ENCODE measurements around the gene ANKS1A. TPM values are rescaled to one million over a fixed set of nuclear protein-coding genes. Genes with fewer than 3 reads are reported as not detected.

Gene ANKS1A
- total RNA-seq, 1 donor from 2014 or later, result 11.5 TPM

- peaks cover 0 to 9% (median 3%) of the 10 kb centered on the region in 3 donors for H3K4me1 ChIP-seq (ENCODE audit: control insufficient read depth in 3 of 3, insufficient read depth in 3 of 3, low read length in 3 of 3)
- no peaks in the 10 kb centered on the region for H3K9me3 ChIP-seq (ENCODE audit: control insufficient read depth in 3 of 3, low read length in 3 of 3)
- H3K27ac ChIP-seq (ENCODE audit: low read depth, low read length), result no peak overlapping the region
- H3K4me3 ChIP-seq (ENCODE audit: low read length in 3 of 3), result no peak overlapping the region
- peaks cover 0 to 8% (median 5%) of the 10 kb centered on the region in 3 donors for H3K36me3 ChIP-seq (ENCODE audit: control insufficient read depth in 3 of 3, insufficient read depth in 3 of 3, low read length in 3 of 3)
- no peak overlapping the region for H3K9ac ChIP-seq (ENCODE audit: low read depth in 1 of 3, low read length in 3 of 3)
- no peaks in the 10 kb centered on the region for H3K27me3 ChIP-seq (ENCODE audit: control insufficient read depth in 3 of 3, insufficient read depth in 3 of 3, low read length in 3 of 3)
Observed at GRCh38 chr6:34967461-34967860, 78.4 kb downstream of the ANKS1A start.

DNA sequence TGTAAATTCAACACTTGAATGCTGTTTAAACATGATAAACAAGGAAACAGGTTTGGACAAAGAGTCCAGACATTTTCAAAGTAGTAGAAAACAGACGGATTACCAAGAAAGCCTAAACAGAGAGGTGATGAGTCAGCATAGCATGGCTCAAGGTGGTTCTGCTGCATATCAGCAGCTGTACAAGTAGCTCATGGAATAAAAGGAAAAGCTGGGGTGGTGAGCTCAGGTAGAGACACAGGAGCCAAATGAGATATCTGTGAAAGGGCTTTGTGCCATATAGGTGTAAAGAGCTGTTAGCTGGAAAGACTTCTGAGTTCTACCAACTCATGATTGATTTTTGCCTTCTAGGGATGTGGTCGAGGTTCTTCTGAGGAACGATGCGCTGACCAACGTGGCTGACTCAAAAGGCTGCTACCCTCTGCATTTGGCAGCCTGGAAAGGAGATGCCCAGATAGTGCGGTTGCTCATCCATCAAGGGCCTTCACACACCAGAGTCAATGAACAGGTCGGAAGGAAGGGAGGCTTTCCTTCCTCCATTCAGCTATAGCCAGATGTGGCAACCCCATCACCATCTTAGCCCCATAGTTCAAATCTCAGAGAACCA is 80.7 kb downstream of the ANKS1A start:
- H3K9ac ChIP-seq (ENCODE audit: low read depth in 1 of 3, low read length in 3 of 3), result no peak overlapping the region
- peaks cover 0 to 2% (median 2%) of the 10 kb centered on the region in 3 donors for H3K4me1 ChIP-seq (ENCODE audit: control insufficient read depth in 3 of 3, insufficient read depth in 3 of 3, low read length in 3 of 3)
- H3K9me3 ChIP-seq (ENCODE audit: control insufficient read depth in 3 of 3, low read length in 3 of 3), result no peaks in the 10 kb centered on the region
- H3K27ac ChIP-seq (ENCODE audit: low read depth, low read length), result no peak overlapping the region
- H3K27me3 ChIP-seq (ENCODE audit: control insufficient read depth in 3 of 3, insufficient read depth in 3 of 3, low read length in 3 of 3), result no peaks in the 10 kb centered on the region
- no peak overlapping the region for H3K4me3 ChIP-seq (ENCODE audit: low read length in 3 of 3)
- peaks cover 0 to 8% (median 8%) of the 10 kb centered on the region in 3 donors for H3K36me3 ChIP-seq (ENCODE audit: control insufficient read depth in 3 of 3, insufficient read depth in 3 of 3, low read length in 3 of 3)

- no peaks in the 10 kb centered on the region for H3K9me3 ChIP-seq (ENCODE audit: control insufficient read depth in 3 of 3, low read length in 3 of 3)
- no peaks in the 10 kb centered on the region for H3K27me3 ChIP-seq (ENCODE audit: control insufficient read depth in 3 of 3, insufficient read depth in 3 of 3, low read length in 3 of 3)
- no peak overlapping the region for H3K9ac ChIP-seq (ENCODE audit: low read depth in 1 of 3, low read length in 3 of 3)
- H3K4me3 ChIP-seq (ENCODE audit: low read length in 3 of 3), result no peak overlapping the region
- no peaks in the 10 kb centered on the region for H3K4me1 ChIP-seq (ENCODE audit: control insufficient read depth in 3 of 3, insufficient read depth in 3 of 3, low read length in 3 of 3)
- no peak overlapping the region for H3K27ac ChIP-seq (ENCODE audit: low read depth, low read length)
- H3K36me3 ChIP-seq (ENCODE audit: control insufficient read depth in 3 of 3, insufficient read depth in 3 of 3, low read length in 3 of 3), result peaks cover 0 to 8% (median 8%) of the 10 kb centered on the region in 3 donors
Observed at GRCh38 chr6:34970488-34970887, 81.4 kb downstream of the ANKS1A start.

DNA sequence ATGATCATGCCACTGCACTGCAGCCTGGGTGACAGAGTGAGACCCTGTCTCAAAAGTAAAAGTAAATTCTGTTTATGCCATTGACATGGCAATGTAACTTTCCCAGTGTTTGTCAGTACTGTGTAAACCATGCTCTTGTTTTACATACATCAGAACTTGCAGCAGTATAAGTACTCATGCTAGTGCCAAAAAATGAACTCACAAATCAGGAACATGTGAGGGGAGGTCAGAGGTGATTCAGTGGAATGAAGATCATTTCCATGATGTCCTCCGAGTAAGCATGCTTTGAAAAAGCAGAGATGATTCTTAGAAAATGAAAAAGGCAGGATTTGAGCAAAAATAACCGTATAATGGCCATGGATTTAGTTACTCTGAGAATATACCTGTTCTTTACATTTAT is 81.9 kb downstream of the ANKS1A start:
- no peak overlapping the region for H3K27ac ChIP-seq (ENCODE audit: low read depth, low read length)
- no peaks in the 10 kb centered on the region for H3K9me3 ChIP-seq (ENCODE audit: control insufficient read depth in 3 of 3, low read length in 3 of 3)
- H3K4me3 ChIP-seq (ENCODE audit: low read length in 3 of 3), result no peak overlapping the region
- no peaks in the 10 kb centered on the region for H3K27me3 ChIP-seq (ENCODE audit: control insufficient read depth in 3 of 3, insufficient read depth in 3 of 3, low read length in 3 of 3)
- no peak overlapping the region for H3K9ac ChIP-seq (ENCODE audit: low read depth in 1 of 3, low read length in 3 of 3)
- H3K4me1 ChIP-seq (ENCODE audit: control insufficient read depth in 3 of 3, insufficient read depth in 3 of 3, low read length in 3 of 3), result no peaks in the 10 kb centered on the region
- H3K36me3 ChIP-seq (ENCODE audit: control insufficient read depth in 3 of 3, insufficient read depth in 3 of 3, low read length in 3 of 3), result peaks cover 0 to 8% (median 8%) of the 10 kb centered on the region in 3 donors

DNA sequence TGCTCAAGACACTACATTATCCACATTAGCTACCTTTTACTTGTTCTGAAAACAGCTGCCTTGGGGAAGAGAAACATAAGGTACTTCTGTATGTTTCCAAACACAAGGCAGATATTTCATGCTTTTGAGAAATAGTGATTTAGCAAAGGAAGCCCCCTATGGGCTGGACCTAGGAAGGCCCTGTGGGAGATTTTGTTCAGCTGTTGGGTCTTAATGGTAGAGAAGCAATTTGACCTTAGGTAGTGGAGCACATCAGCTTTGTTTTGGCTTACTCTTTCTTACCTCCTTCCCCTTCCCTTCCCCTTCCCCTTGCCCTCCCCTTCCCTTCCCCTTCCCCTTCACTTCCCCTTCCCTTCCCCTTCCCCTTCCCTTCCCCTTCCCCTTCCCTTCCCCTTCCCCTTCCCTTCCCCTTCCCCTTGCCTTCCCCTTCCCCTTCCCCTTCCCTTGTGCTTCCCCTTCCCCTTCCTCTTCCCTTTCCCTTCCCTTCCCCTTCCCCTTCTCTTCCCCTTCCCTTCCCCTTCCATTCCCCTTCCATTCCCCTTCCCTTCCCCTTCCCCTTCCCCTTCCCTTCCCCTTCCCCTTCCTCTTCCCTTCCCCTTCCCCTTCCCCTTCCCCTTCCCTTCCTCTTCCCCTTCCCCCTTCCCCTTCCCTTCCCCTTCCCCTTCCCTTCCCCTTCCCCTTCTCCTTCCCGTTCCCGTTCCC is 84.6 kb downstream of the ANKS1A start:
- Histone ChIP-seq H3K9ac (ENCODE audit: low read depth in 1 of 3, low read length in 3 of 3) (no peak overlapping the region), H3K4me1 (ENCODE audit: control insufficient read depth in 3 of 3, insufficient read depth in 3 of 3, low read length in 3 of 3) (no peaks in the 10 kb centered on the region), H3K27ac (ENCODE audit: low read depth, low read length) (no peak overlapping the region), H3K36me3 (ENCODE audit: control insufficient read depth in 3 of 3, insufficient read depth in 3 of 3, low read length in 3 of 3) (peaks cover 0 to 8% (median 8%) of the 10 kb centered on the region in 3 donors), H3K4me3 (ENCODE audit: low read length in 3 of 3) (no peak overlapping the region), H3K27me3 (ENCODE audit: control insufficient read depth in 3 of 3, insufficient read depth in 3 of 3, low read length in 3 of 3) (no peaks in the 10 kb centered on the region), H3K9me3 (ENCODE audit: control insufficient read depth in 3 of 3, low read length in 3 of 3) (no peaks in the 10 kb centered on the region)

- H3K9ac ChIP-seq (ENCODE audit: low read depth in 1 of 3, low read length in 3 of 3), result no peak overlapping the region
- H3K27ac ChIP-seq (ENCODE audit: low read depth, low read length), result no peak overlapping the region
- no peaks in the 10 kb centered on the region for H3K4me1 ChIP-seq (ENCODE audit: control insufficient read depth in 3 of 3, insufficient read depth in 3 of 3, low read length in 3 of 3)
- H3K4me3 ChIP-seq (ENCODE audit: low read length in 3 of 3), result no peak overlapping the region
- H3K36me3 ChIP-seq (ENCODE audit: control insufficient read depth in 3 of 3, insufficient read depth in 3 of 3, low read length in 3 of 3), result peaks cover 0 to 8% (median 8%) of the 10 kb centered on the region in 3 donors
- H3K9me3 ChIP-seq (ENCODE audit: control insufficient read depth in 3 of 3, low read length in 3 of 3), result no peaks in the 10 kb centered on the region
- no peaks in the 10 kb centered on the region for H3K27me3 ChIP-seq (ENCODE audit: control insufficient read depth in 3 of 3, insufficient read depth in 3 of 3, low read length in 3 of 3)
Observed at GRCh38 chr6:34974249-34974642, 85.2 kb downstream of the ANKS1A start.

- no peaks in the 10 kb centered on the region for H3K27me3 ChIP-seq (ENCODE audit: control insufficient read depth in 3 of 3, insufficient read depth in 3 of 3, low read length in 3 of 3)
- H3K4me3 ChIP-seq (ENCODE audit: low read length in 3 of 3), result no peak overlapping the region
- peaks cover 0 to 4% (median 3%) of the 10 kb centered on the region in 3 donors for H3K36me3 ChIP-seq (ENCODE audit: control insufficient read depth in 3 of 3, insufficient read depth in 3 of 3, low read length in 3 of 3)
- no peak overlapping the region for H3K27ac ChIP-seq (ENCODE audit: low read depth, low read length)
- H3K9me3 ChIP-seq (ENCODE audit: control insufficient read depth in 3 of 3, low read length in 3 of 3), result no peaks in the 10 kb centered on the region
- no peaks in the 10 kb centered on the region for H3K4me1 ChIP-seq (ENCODE audit: control insufficient read depth in 3 of 3, insufficient read depth in 3 of 3, low read length in 3 of 3)
- H3K9ac ChIP-seq (ENCODE audit: low read depth in 1 of 3, low read length in 3 of 3), result no peak overlapping the region
Observed at GRCh38 chr6:34976239-34976638, 87.2 kb downstream of the ANKS1A start.

- Histone ChIP-seq H3K36me3 (ENCODE audit: control insufficient read depth in 3 of 3, insufficient read depth in 3 of 3, low read length in 3 of 3) (peaks cover 2 to 24% (median 15%) of the 10 kb centered on the region in 3 donors), H3K27ac (ENCODE audit: low read depth, low read length) (no peak overlapping the region)
Observed at GRCh38 chr6:34979218-34979617, 90.2 kb downstream of the ANKS1A start.

DNA sequence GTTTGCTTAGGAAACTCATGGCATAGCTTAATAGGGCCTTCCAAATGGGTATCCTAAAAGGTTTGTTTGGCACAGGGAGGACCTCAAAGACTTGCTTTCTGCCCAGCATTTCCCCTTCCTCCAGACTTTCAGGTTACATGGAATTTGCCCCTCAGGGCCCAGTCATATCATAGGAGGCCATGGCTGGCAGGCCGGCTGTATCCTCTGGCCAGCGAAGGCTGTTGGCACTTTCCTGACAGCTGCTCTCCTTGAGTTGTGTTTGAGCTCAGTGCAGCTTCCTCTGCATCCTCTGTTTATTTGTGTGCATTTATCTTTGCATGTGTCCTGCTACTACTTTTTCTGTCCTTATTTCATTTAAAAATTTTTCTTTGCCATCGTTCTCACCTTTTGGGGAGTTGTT is 90.9 kb downstream of the ANKS1A start:
- H3K27me3 ChIP-seq (ENCODE audit: control insufficient read depth in 3 of 3, insufficient read depth in 3 of 3, low read length in 3 of 3), result no peaks in the 10 kb centered on the region
- H3K4me3 ChIP-seq (ENCODE audit: low read length in 3 of 3), result no peak overlapping the region
- no peak overlapping the region for H3K9ac ChIP-seq (ENCODE audit: low read depth in 1 of 3, low read length in 3 of 3)
- no peaks in the 10 kb centered on the region for H3K9me3 ChIP-seq (ENCODE audit: control insufficient read depth in 3 of 3, low read length in 3 of 3)
- no peak overlapping the region for H3K27ac ChIP-seq (ENCODE audit: low read depth, low read length)
- peaks cover 0 to 3% (median 0%) of the 10 kb centered on the region in 3 donors for H3K4me1 ChIP-seq (ENCODE audit: control insufficient read depth in 3 of 3, insufficient read depth in 3 of 3, low read length in 3 of 3)
- peaks cover 4 to 32% (median 19%) of the 10 kb centered on the region in 3 donors for H3K36me3 ChIP-seq (ENCODE audit: control insufficient read depth in 3 of 3, insufficient read depth in 3 of 3, low read length in 3 of 3)

More at GRCh38 chr6:34979218-34979617, 90.2 kb downstream of the ANKS1A start:
- H3K4me1 ChIP-seq (ENCODE audit: control insufficient read depth in 3 of 3, insufficient read depth in 3 of 3, low read length in 3 of 3), result peaks cover 0 to 3% (median 0%) of the 10 kb centered on the region in 3 donors
- H3K9ac ChIP-seq (ENCODE audit: low read depth in 1 of 3, low read length in 3 of 3), result no peak overlapping the region
- H3K9me3 ChIP-seq (ENCODE audit: control insufficient read depth in 3 of 3, low read length in 3 of 3), result no peaks in the 10 kb centered on the region
- no peak overlapping the region for H3K4me3 ChIP-seq (ENCODE audit: low read length in 3 of 3)
- H3K27me3 ChIP-seq (ENCODE audit: control insufficient read depth in 3 of 3, insufficient read depth in 3 of 3, low read length in 3 of 3), result no peaks in the 10 kb centered on the region

DNA sequence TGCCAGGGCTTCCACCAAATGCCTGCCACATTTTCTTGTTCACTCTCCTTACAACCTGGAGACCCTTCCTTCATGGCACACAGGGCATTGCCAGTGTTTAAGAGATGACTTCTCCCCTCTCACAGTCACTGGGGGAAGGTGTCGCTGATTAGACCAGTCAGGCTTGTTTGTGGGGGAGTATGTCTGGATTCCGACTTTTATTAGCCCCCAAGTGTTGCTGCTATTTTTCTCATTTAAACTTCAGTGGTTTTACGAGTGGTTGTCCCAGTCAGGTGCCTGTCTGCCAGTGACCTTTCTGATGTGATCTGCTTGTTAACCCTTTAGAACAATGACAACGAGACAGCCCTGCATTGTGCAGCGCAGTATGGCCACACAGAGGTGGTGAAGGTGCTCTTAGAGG is 92.3 kb downstream of the ANKS1A start:
- Histone ChIP-seq H3K27ac (ENCODE audit: low read depth, low read length) (no peak overlapping the region), H3K36me3 (ENCODE audit: control insufficient read depth in 3 of 3, insufficient read depth in 3 of 3, low read length in 3 of 3) (peaks cover 7 to 37% (median 31%) of the 10 kb centered on the region in 3 donors), H3K9ac (ENCODE audit: low read depth in 1 of 3, low read length in 3 of 3) (no peak overlapping the region), H3K4me1 (ENCODE audit: control insufficient read depth in 3 of 3, insufficient read depth in 3 of 3, low read length in 3 of 3) (peaks cover 0 to 3% (median 0%) of the 10 kb centered on the region in 3 donors), H3K27me3 (ENCODE audit: control insufficient read depth in 3 of 3, insufficient read depth in 3 of 3, low read length in 3 of 3) (no peaks in the 10 kb centered on the region), H3K4me3 (ENCODE audit: low read length in 3 of 3) (no peak overlapping the region), H3K9me3 (ENCODE audit: control insufficient read depth in 3 of 3, low read length in 3 of 3) (no peaks in the 10 kb centered on the region)

All from skeletal muscle tissue (tissue), 4 donors.